Trophoblast cell (in vitro differentiated cells and primary cell): ENCODE measurements around the gene UCMA.
"Not testable (repeated sequence)": the region's sequence is repeated elsewhere in the genome, so short reads cannot be mapped to it uniquely, and the experiment has no call there.

ENCODE experiments used
- DNase-seq, 2 donors: peaks; one replicate each; pipeline ENCODE4 v3.0.0-alpha.2; 2016
- H2AFZ ChIP-seq: 2 replicates; pipeline ENCODE4 v1.6.1; 2013; ENCODE audit warnings: low read length, moderate library complexity, mild to moderate bottlenecking; ENCODE audit not compliant: insufficient read depth, poor library complexity
- H2AK5ac ChIP-seq: 2 replicates; pipeline ENCODE4 v1.6.1; 2013; ENCODE audit warnings: mild to moderate bottlenecking, low read length
- H2BK120ac ChIP-seq: 2 replicates; pipeline ENCODE4 v1.6.1; 2013; ENCODE audit warnings: low read length, mild to moderate bottlenecking, moderate library complexity; ENCODE audit not compliant: insufficient read depth, poor library complexity
- H2BK12ac ChIP-seq: 2 replicates; pipeline ENCODE4 v1.6.1; 2013; ENCODE audit warnings: mild to moderate bottlenecking, low read length, moderate library complexity
- H2BK5ac ChIP-seq: 2 replicates; pipeline ENCODE4 v1.6.1; 2013; ENCODE audit warnings: low read length, low read depth, moderate library complexity, mild to moderate bottlenecking; ENCODE audit not compliant: poor library complexity
- H3K14ac ChIP-seq: 2 replicates; pipeline ENCODE4 v1.6.1; 2013; ENCODE audit warnings: mild to moderate bottlenecking, low read length
- H3K18ac ChIP-seq: 2 replicates; pipeline ENCODE4 v1.6.1; 2013; ENCODE audit warnings: mild to moderate bottlenecking, low read length
- H3K23ac ChIP-seq: 2 replicates; pipeline ENCODE4 v1.6.1; 2013; ENCODE audit warnings: low read length
- H3K27ac ChIP-seq: 2 replicates; pipeline ENCODE4 v1.5.1; 2013; ENCODE audit warnings: low read depth, mild to moderate bottlenecking, inconsistent platforms, low read length, moderate library complexity
- H3K27me3 ChIP-seq: 2 replicates; pipeline ENCODE4 v1.6.1; 2013; ENCODE audit warnings: inconsistent platforms, mild to moderate bottlenecking, low read length, moderate library complexity; ENCODE audit not compliant: insufficient read depth
- H3K36me3 ChIP-seq, 2 experiments: 1 replicate in 1 of 2; 2 replicates in 1 of 2; pipeline ENCODE4 v1.6.1; 2013; ENCODE audit warnings: low read length in 2 of 2, mild to moderate bottlenecking in 2 of 2, moderate library complexity in 1 of 2; ENCODE audit not compliant: insufficient read depth in 2 of 2, control insufficient read depth in 1 of 2
- H3K4ac ChIP-seq: 2 replicates; pipeline ENCODE4 v1.6.1; 2013; ENCODE audit warnings: low read depth, mild to moderate bottlenecking, low read length, moderate library complexity
- H3K4me1 ChIP-seq, 2 experiments: 1 replicate in 1 of 2; 2 replicates in 1 of 2; pipeline ENCODE4 v1.6.1; 2013; ENCODE audit warnings: low read length in 2 of 2, mild to moderate bottlenecking in 2 of 2, moderate library complexity in 1 of 2; ENCODE audit not compliant: insufficient read depth in 2 of 2, control insufficient read depth in 1 of 2
- H3K4me2 ChIP-seq: 2 replicates; pipeline ENCODE4 v1.6.1; 2013; ENCODE audit warnings: inconsistent platforms, mild to moderate bottlenecking, low read length, moderate library complexity
- H3K4me3 ChIP-seq: 2 replicates; pipeline ENCODE4 v1.5.1; 2013; ENCODE audit warnings: mild to moderate bottlenecking, low read depth, low read length, inconsistent platforms
- H3K79me1 ChIP-seq: one replicate; pipeline ENCODE4 v1.6.1; 2013; ENCODE audit warnings: low read length
- H3K79me2 ChIP-seq: 2 replicates; pipeline ENCODE4 v1.6.1; 2013; ENCODE audit warnings: low read length, mild to moderate bottlenecking; ENCODE audit not compliant: control insufficient read depth, insufficient read depth, poor library complexity
- H3K9ac ChIP-seq: 2 replicates; pipeline ENCODE4 v1.6.1; 2013; ENCODE audit warnings: mild to moderate bottlenecking, low read length
- H3K9me3 ChIP-seq: 2 replicates; pipeline ENCODE4 v1.6.1; 2013; ENCODE audit warnings: low read depth, mild to moderate bottlenecking, control low read depth, inconsistent platforms, low read length; ENCODE audit not compliant: insufficient read depth
- H4K12ac ChIP-seq: 2 replicates; pipeline ENCODE4 v1.6.1; 2013; ENCODE audit warnings: low read depth, mild to moderate bottlenecking, low read length, moderate library complexity
- H4K8ac ChIP-seq: 2 replicates; pipeline ENCODE4 v1.6.1; 2013; ENCODE audit warnings: low read depth, mild to moderate bottlenecking, low read length, moderate library complexity
- H4K91ac ChIP-seq: one replicate; pipeline ENCODE4 v1.6.1; 2013; ENCODE audit warnings: low read depth, mild to moderate bottlenecking, low read length, moderate library complexity
- WGBS: extraction: QIAGEN DNeasy Blood & Tissue Kit; methylation state at CpG from one replicate; pipeline ENCODE4 v1.1.7; 2013; ENCODE audit warnings: missing lambda C conversion rate; ENCODE audit not compliant: insufficient read length, insufficient coverage; ENCODE audit errors: extremely low coverage; 5-methylcytosine and 5-hydroxymethylcytosine counted together

Gene UCMA

GRCh38 chr10:13236638-13237037 lies 2.5 kb upstream of the UCMA start:
- no peak overlapping the region for H4K12ac ChIP-seq
- DNase-seq, result no peak
- no peaks in the 10 kb centered on the region for H3K9me3 ChIP-seq
- no peak overlapping the region for H3K18ac ChIP-seq
- no peaks in the 10 kb centered on the region for H3K79me2 ChIP-seq
- H3K14ac ChIP-seq, result no peak overlapping the region
- no peaks in the 10 kb centered on the region for H3K4me1 ChIP-seq
- H2AFZ ChIP-seq, result no peak overlapping the region
- H3K36me3 ChIP-seq, result no peaks in the 10 kb centered on the region
- H4K8ac ChIP-seq, result no peak overlapping the region
- H2BK12ac ChIP-seq, result no peak overlapping the region
- no peak overlapping the region for H2BK5ac ChIP-seq
- H3K4me2 ChIP-seq, result no peak overlapping the region
- H3K27ac ChIP-seq, result no peak overlapping the region
- no peaks in the 10 kb centered on the region for H3K27me3 ChIP-seq
- no peak overlapping the region for H3K9ac ChIP-seq
- no peak overlapping the region for H3K4me3 ChIP-seq
- no peak overlapping the region for H2BK120ac ChIP-seq
- no peak overlapping the region for H3K4ac ChIP-seq
- no peak overlapping the region for H2AK5ac ChIP-seq
- H3K23ac ChIP-seq, result no peak overlapping the region
- no CpG with 5 or more reads among the region's 8 CpGs for WGBS
- no peaks in the 10 kb centered on the region for H3K79me1 ChIP-seq
- H4K91ac ChIP-seq, result no peak overlapping the region

- not testable (repeated sequence) for H2AFZ ChIP-seq, H3K4me3 ChIP-seq, H3K27ac ChIP-seq, H3K4ac ChIP-seq, H2BK5ac ChIP-seq, H3K27me3 ChIP-seq, H3K36me3 ChIP-seq, H3K79me1 ChIP-seq, H3K4me1 ChIP-seq, H3K23ac ChIP-seq, H3K9me3 ChIP-seq, H2AK5ac ChIP-seq, H3K9ac ChIP-seq, H3K4me2 ChIP-seq, H2BK120ac ChIP-seq, H3K79me2 ChIP-seq, H4K8ac ChIP-seq, H4K91ac ChIP-seq, H4K12ac ChIP-seq, H3K14ac ChIP-seq, DNase-seq, H2BK12ac ChIP-seq, H3K18ac ChIP-seq
- no CpG with 5 or more reads among the region's 13 CpGs for WGBS
Measured at GRCh38 chr10:13234736-13235135, 562 bp upstream of the UCMA start.

- Histone ChIP-seq H3K27ac (no peak overlapping the region), H2BK12ac (no peak overlapping the region), H2AK5ac (no peak overlapping the region), H3K4ac (no peak overlapping the region), H4K8ac (no peak overlapping the region), H3K79me2 (no peaks in the 10 kb centered on the region), H4K12ac (no peak overlapping the region), H4K91ac (no peak overlapping the region), H3K79me1 (no peaks in the 10 kb centered on the region), H3K27me3 (no peaks in the 10 kb centered on the region), H3K4me2 (no peak overlapping the region), H3K36me3 (no peaks in the 10 kb centered on the region), H3K4me3 (no peak overlapping the region), H2AFZ (no peak overlapping the region), H2BK120ac (no peak overlapping the region), H3K9ac (no peak overlapping the region), H3K23ac (no peak overlapping the region), H3K9me3 (no peaks in the 10 kb centered on the region), H3K4me1 (no peaks in the 10 kb centered on the region), H3K18ac (no peak overlapping the region), H2BK5ac (no peak overlapping the region), H3K14ac (no peak overlapping the region)
- no peak for DNase-seq
- no CpG with 5 or more reads among the region's 14 CpGs for WGBS
Measured at GRCh38 chr10:13233358-13233757, 816 bp downstream of the UCMA start.

GRCh38 chr10:13231808-13232207 lies 2.4 kb downstream of the UCMA start:
- Histone ChIP-seq H4K8ac (no peak overlapping the region), H3K4me3 (no peak overlapping the region), H2BK120ac (no peak overlapping the region), H3K27ac (no peak overlapping the region), H3K14ac (no peak overlapping the region), H2AK5ac (no peak overlapping the region), H2BK5ac (no peak overlapping the region), H2BK12ac (no peak overlapping the region), H3K4me1 (no peaks in the 10 kb centered on the region), H3K4me2 (no peak overlapping the region), H3K79me1 (no peaks in the 10 kb centered on the region), H3K4ac (no peak overlapping the region), H3K36me3 (no peaks in the 10 kb centered on the region), H2AFZ (no peak overlapping the region), H3K23ac (no peak overlapping the region), H3K9ac (no peak overlapping the region), H3K27me3 (no peaks in the 10 kb centered on the region), H3K18ac (no peak overlapping the region), H3K9me3 (no peaks in the 10 kb centered on the region), H4K12ac (no peak overlapping the region), H3K79me2 (no peaks in the 10 kb centered on the region), H4K91ac (no peak overlapping the region)
- DNase-seq, result no peak
- no CpG with 5 or more reads among the region's 6 CpGs for WGBS
